NCI-H2227 treated with DMSO at 0.1 percent for 48 hours (cell line): Measurements from ENCODE around the gene PPP2R5A.
"Not testable (repeated sequence)": the region's sequence is repeated elsewhere in the genome, so short reads cannot be mapped to it uniquely, and the experiment has no call there.

Experiments used
- DNase-seq: peaks from one replicate; lab custom pipeline; 2025; lab: John Stamatoyannopoulos, UW

Gene PPP2R5A

DNA sequence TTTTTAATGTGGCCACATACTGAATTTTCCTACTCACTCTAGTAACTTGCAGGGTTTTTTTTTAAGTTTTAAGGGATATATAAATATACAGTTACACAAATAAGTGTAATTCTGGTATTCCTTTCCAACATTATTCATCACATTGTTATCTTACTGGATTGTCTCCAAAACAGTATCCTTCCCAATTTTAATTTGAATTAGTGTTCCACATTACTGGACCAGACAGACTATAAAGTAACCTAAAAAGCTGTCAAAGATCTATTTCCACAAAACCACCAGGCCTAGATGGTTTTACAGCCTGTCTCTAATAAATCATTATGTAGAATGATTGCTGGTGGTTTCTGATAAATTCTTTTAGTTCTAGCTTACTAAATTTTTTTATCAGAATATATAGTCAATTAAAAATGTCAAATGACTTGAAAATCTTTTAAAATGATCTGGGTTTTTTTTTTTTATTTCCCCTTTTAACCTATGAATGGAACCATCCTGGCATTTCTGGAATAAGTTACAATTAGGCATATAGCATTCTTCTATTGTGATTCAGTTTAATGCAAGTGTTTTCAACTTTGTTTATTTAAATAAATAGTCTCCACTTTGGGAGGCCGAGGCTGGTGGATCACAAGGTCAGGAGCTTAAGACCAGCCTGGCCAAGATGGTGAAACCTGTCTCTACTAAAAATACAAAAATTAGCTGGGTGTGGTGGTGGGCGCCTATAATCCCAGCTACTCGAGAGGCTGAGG, 70.2 kb downstream of the PPP2R5A start:
- no peak for DNase-seq

DNA sequence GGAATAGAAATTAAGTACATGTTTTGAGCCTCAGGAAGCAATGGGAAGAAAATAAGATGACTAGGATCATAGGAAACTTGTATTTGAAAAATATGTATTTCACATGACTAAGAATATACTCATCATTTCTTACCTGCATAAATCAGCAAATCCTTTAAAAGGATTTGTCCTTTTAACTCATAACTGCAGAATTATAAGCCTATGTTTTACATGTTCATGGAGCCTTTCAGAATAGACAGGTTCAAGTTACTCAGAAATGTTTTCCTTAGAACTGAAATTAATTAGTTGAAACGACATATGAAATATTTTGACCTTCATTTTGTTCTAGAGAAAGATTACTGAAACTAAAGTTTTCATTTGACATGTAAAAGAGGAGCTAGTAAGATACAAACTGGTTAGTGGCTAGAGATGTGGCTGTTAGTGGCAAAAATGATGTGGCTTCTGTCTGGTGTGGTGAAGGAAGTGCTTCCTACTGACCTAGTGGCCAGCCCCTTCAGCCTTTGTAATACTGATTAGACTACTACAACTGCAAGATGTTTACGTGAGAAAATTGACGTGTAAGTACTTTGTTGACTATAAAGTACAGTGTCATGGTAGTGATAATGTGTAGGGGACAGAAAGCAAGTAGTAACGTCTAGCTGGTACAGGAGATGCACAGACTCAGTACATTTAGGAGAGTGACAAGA, 74.7 kb downstream of the PPP2R5A start:
- no peak for DNase-seq

DNA sequence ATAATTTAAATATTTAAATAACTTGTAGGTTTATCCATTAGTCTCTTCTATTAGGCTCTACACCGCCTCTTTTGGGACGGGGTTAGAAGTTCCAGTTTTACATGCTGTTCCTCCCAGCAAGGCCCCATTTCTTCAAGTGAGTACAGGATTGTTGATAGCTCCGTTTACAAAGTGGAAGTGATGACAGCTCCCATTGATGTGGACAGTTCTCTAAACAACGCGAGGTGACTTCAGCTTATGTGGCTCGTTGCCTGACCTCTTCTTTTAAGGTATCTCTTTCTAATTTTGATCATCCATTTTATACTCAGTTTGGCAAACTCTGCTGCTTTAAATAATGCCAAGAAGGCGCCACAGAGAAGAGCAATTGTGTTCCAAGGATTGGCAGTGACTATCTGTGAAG, 79.8 kb downstream of the PPP2R5A start:
- DNase-seq: no peak

DNA sequence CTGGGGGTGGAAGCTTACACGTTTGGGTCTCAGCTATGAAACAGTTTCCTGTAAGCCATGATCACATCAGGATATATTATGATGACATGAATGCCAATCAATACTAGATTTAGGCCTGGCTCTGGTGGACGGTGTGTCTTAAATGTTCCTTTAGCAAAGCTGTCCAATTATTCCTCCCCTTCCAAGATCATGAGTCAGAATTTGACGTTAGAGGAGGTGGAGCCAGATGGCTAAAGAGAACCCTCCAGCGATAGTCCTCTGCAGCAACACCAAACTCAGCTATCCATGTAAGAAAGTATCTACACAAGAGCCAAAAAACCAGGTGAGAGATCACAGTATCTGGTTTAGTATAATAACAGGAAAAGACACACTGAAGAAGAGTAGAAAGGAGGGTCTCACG, 81.7 kb downstream of the PPP2R5A start:
- DNase-seq: no peak

DNA sequence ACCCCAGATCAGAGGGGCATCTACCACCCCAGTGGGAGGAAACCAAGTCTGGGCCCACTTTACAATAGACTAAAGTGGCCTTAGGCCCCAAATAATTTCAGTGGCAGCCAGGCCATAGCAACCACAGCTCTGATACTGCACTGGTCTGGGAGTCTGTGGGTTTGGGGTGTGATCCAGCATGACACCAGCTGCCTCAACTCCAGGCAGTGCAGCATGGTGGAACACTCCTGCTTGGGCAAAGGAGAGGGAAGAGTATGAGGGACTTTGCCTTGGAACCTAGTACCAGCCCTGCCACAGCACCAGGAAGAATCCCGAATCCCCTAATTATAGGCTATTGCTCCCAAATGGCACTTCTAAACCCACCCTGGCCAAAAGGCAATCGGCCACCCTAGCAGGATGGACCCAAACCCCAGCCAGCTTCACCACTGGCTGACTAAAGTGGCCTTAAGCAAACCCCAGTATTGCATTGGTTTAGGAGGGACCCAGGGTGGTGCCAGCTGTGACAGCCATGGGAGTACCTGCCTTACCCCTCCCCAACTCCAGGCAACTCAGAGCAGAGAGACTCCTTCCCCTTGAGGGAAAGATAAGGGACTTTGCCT, 82.4 kb downstream of the PPP2R5A start:
- no peak for DNase-seq

DNA sequence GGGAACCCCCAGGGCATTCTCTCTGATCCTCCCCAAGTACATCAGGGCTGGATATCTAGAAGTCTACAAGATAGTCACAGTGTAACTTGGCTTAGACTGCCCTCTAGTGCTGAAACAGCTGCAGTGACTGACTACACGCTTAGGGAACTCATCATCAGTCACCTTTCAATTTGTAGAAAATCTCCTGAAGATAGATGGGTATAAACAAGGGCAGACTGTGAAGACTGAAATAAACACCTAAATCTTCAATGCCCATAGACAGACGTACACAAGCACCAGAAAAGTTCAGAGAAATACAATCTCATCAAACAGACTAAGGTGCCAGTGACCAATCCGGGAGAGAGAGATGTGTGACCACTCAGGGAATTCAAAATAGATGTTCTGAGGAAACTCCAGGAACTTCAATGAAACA, 82.9 kb downstream of the PPP2R5A start:
- DNase-seq: no peak

DNA sequence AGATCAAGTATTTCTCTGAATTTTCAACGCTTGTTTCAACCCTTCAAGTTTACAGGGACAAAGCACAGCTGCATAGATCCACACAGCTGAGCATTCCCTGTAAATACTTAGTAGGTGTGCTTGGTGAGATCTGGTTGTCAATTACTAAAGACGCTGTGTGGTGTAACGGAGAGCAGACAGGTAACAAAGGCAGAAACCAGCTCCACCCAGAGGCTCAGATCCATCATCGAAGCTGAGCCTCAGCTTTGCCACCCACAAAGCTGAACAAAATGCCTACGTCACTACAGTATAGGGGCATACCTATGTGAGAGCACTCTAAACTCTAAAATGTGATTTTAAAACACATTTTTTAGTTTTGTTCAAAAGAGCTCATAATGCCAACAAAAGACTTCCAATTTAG, 90.8 kb downstream of the PPP2R5A start:
- no peak for DNase-seq

DNA sequence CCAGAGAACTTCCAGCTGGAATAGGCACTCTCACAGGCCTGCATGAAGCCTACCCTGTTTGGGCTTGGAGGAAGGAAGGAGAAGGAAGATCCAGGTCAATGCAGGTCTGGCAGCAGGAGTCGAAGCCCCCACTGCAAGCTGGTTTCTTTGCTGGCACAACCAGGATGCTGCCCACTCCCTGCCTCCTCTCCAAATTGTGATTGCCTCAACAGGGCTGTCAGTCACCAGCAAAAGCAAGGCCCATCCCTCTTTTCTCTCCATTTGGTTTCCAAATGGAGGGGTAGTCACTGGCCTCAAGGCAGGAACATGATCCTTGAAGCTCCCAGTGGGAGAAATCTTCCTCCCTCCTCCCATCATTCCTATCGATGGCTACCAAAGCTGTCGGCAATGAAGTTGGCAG, 92.4 kb downstream of the PPP2R5A start:
- no peak for DNase-seq

DNA sequence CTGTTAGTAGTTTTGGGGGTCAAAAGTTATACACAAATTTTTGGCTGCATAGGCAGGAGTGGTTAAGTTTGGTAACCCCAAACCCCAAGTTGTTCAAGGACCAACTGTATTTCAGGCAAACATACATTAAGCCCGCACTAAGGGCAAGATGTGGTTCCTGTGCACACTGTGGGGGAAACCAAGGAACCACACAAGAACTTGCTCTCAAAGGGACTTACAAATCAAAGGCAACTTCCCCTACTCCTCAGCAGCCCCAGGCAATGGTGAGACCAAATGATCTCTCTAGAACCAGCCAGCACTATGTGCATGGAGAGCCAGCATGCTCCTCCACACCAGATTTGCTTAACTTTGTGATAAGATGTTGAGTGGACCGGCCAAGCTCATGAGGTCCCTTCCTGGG, 94.2 kb downstream of the PPP2R5A start:
- DNase-seq: no peak

DNA sequence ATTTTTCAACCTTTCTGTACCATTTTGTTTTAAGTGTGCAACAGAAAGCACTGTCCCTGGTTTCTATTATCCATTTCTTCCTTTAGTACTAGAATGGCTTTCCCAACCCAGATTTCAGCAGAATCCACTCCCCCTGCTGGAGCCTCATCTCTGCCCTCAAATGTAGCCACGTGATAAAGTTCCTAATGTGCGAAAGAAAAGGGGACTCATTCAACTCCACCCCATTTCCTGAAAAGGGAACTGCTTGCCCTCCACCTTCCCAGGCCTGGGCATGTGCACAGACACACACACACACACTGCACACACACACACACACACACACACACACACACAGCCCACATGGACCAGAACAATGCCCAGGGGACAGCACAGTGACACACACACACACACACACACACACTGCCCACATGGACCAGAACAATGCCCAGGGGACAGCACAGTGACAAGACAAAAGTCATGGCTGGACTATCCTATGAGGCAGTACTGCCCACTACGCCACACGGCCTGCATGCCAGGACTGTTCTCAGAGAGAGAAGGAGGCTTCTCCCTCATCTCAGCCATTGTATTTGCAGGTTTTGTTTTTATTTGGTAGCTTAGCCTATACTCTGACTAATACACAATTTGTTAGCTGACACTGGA, 96.3 kb downstream of the PPP2R5A start:
- DNase-seq: no peak

DNA sequence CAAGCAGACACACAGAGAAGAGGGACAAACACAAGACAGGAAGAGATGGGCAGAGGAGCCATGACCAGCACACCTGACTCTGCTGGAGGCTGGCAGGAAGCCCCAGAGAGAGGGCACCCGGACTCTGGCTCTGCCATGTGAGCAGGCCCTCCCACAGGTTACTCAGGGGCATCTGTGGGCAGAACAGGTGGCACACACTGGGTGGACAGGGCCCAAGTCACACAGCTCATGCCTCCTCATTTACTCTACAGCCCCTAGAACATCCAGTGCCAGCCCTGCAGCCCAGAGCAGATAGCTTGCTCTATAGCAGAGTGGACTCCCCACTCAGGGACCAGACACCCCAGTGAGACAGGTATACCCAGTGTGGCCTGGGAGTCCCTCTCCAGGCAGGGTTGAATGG, 100.8 kb downstream of the PPP2R5A start:
- DNase-seq: no peak

DNA sequence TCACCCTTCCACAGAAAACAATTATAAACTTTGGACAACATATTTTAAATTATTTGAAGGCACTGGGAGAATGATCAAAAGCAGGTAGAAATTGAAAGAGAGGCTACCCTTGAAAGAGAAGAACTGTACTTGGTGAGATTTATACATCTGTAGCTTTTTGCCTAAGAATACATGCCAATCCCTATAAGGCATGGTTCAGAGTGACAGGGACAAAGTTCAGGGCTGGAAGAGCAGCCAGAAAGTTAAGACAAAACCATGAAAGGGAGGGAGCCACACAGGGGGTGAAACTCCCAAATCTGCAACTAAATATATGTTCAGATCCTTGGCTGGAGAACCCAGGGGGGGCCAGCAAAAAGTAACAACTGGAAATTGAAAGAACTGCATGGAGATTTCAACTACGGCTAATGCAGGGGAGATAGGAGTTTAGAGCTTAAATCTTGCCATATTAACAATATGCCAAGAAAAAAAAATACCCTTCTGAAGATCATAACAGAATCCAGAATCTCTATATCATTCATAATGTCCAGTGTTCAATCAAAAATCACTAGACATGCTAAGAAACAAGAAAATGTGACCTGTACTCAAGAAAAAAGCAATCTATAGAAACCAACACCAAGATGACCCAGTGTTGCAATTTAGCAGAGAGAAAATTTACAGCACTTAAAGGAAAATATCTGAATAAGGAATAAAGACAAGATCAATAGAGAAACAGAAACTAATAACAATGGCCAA, 103.9 kb downstream of the PPP2R5A start:
- no peak for DNase-seq

DNA sequence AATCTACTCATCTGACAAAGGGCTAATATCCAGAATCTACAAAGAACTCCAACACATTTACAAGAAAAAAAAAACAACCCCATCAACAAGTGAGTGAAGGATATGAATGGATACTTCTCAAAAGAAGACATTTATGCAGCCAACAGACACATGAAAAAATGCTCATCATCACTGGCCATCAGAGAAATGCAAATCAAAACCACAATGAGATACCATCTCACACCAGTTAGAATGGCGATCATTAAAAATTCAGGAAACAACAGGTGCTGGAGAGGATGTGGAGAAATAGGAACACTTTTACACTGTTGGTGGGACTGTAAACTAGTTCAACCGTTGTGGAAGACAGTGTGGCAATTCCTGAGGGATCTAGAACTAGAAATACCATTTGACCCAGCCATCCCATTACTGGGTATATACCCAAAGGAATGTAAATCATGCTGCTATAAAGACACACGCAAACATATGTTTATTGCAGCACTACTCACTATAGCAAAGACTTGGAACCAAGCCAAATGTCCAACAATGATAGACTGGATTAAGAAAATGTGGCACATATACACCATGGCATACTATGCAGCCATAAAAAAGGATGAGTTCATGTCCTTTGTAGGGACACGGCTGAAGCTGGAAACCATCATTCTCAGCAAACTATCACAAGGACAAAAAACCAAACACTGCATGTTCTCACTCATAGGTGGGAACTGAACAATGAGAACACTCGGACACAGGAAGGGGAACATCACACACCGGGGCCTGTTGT, 110.6 kb downstream of the PPP2R5A start:
- not testable (repeated sequence) for DNase-seq

DNA sequence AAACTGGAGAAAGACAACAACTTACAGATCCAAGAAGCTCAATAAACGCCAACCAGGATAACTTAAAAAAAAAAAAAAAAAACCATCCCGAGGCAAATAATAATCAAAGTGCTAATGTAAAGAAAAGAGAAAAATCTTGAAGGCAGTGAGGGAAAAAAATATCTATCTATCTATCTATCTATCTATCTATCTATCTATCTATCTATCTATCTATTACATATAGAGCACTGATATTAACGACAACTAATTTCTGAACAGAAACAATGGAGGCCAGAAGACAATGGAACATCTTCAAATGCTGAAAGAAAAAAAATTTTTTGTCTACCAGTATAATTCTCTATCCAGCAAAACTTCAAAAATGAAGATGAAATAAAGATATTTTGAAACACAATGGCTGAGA, 111.4 kb downstream of the PPP2R5A start:
- DNase-seq: no peak

DNA sequence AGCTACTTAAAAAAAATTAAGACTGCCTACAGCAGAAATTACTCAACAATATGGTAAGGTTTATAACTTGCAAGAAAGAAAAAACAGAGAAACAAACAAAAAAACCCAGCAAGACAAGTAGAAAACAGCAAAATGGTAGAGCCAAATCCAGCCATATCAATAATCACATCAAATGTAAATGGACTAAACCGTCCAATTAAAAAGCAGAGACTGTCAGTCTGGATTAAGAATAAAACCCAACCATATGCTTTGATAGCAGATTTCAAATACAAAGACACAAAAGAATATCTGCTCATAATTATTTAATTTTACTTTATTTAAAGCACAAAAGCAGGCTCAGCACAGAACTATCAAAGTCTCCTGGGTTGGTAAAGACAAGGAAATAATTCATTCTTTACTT, 112.0 kb downstream of the PPP2R5A start:
- DNase-seq: no peak

DNA sequence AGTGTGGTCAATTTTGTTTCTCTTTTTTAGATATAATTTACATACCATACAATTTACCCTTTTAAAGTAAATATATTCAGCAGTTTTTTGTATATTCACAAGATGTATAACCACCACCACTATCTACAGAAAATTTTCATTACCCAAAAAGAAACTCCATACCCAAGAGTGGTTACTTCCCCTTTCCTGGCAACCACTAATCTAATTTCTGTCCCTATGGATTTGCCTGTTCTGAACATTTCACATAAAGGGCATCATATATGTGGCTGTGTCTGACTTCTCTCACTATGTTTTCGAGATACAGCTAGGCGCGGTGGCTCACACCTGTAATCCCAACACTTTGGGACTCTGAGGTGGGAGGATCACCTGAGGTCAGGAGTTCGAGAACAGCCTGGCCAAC, 115.8 kb downstream of the PPP2R5A start:
- DNase-seq: no peak

DNA sequence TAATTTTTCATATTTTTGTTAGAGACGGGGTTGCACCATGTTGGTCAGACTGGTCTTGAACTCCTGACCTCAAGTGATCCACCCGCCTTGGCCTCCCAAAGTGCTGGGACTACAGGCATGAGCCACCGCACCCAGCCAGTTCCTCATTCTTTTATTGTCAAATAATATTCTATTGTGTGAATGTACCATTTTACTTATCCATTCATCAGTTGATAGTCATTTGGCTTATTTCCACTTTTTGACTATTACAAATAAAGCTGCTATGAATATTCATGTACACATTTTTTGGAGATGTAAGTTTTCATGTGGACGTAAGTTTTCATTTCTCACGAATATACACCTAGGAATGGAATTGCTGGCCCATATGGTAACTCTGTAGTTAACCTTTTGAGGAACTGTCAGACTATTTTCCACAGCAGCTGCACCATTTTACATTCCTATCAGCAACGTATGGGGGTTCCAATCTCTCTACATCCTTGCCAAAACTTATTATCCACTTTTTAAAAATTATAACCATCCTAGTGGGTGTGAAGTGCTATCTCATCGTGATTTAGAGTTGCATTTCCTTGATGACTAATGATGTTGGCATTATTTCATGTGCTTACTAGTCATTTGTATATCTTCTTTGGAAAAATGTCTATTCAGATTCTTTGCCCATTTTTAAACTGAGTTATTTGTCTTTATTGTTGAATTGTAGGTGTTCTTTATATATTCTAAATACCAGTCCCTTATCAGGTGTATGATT, 116.8 kb downstream of the PPP2R5A start:
- DNase-seq: no peak

DNA sequence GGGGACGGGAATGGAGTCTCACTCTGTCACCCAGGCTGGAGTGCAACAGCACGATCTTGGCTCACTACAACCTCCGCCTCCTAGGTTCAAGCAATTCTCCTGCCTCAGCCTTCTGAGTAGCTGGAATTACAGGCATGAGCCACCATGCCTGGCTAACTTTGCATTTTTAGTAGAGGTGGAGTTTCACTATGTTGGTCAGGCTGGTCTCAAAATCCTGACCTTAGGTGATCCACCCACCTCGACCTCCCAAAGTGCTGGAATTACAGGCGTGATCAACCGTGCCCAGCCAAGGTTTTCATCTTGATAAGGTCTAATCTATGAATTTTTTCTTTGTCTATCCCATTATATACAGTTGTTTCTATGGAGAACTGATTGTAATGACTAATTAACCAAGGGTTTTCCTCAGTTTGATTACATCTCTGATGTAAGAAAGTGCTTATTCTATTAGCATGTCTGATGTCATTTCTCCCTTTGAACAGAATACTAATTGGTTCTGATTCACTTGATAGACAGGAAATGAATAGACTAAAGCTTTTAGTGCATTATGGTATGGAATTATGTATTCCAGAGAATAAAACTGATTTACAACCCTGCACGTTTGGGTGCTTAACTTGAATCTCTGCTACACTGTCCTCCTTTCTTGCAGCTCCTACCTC, 117.6 kb downstream of the PPP2R5A start:
- no peak for DNase-seq

DNA sequence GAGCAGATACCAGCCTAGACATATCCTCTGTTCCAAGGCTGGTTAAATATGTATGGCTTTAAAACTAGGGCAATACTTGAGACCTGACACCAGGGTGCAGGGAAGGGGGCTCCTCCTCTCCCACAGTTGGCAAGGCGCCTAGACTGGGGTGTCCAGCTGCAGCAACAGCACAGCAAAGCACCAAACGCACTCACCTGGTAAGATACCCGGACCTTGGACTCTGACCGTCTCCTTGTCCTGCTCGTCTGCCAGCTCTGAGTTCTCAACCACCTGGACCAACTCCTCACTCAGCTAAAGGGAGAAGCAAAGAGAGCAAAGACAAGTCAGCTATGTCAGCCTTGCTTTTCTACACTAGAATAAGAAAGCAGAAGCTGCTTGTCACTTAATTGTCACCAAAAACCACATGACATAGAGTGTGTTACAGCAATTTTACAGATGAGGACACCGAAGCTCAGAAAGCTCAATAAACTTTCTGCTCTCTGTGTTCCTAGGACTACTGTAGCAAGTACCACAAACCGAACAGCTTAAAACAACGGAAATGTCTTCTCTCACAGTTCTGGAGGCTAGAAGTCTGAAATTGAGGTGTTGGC, 125.1 kb downstream of the PPP2R5A start:
- no peak for DNase-seq
